ENCODE data around the gene LAMA1. TPM values are rescaled to one million over a fixed set of nuclear protein-coding genes. Genes with fewer than 3 reads are reported as not detected.

LAMA1 gene
- total RNA-seq (not detected), polyA plus RNA-seq (not detected)

DNA sequence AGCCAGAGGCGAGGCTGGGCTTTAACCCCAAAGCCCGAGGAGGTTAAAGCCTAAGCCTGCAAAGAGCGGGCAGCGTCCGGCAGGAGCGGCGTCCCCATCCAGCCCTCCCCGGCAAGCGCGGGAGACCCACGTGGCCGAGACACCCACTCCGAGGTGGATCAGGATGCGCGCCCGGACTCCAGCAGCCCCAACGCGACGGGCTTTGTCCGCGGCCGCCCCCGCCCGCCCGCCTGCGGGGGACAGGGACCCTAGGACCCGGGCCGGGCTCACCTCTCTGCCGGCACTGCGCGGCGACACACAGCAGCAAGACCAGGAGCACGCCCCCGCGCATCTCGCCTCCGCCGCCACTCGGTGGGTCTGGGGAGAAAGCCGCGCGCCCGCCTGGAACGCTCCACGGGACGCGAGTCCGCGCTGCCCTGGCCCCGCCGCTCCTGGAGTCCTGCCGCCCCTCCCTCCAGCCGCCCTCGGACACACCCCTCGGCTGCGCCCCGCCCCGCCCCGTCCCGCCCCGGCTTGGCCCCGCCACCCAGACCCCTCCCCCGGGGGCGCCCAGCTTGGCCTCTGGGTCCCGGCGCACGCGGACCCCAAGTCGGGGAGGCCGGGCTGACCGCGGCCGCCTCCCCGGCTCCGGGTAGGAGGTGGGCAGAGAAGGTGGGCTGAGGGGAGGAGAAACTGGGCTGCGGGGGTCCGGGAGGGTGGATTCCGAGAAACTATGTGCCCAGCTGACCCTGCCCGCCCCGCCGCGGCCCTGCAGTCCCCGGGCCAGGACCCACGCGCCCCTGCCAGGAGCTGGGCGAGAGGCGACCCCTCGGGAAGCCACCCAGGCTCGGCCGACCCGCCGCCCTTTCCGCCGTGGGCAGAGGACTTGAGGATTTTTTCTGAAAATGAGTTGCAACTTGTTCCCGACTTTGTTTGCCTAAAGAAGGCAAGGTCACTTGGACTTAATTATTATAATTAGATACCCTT, at the start of gene LAMA1:
LAMA1 (minus strand) TSS at position 408 of the 966 bp plus-strand sequence; CDS start at position 331, 77 bp downstream.
- no peak for DNase-seq
- ChIA-PET CTCF (no interaction called here), POLR2A (no interaction called here)
- H3K4me1 ChIP-seq (ENCODE audit: insufficient read depth, low read length), result no peaks in the 10 kb centered on the region
- Mint-ChIP-seq H3K4me3 (peak within 1 kb of the TSS in 2 of 7 donors; percentile 20 to 27), H3K27me3 (peaks cover 12 to 30% of the 10 kb centered on the region in 2 donors), H3K27ac (no peak within 1 kb of the TSS), H3K4me1 (peaks cover 0 to 5% (median 2%) of the 10 kb centered on the region in 3 donors), H3K36me3 (peaks cover 0 to 6% (median 3%) of the 10 kb centered on the region in 3 donors), H3K9me3 (peaks cover 8 to 19% (median 13%) of the 10 kb centered on the region in 5 donors)
- no peak within 1 kb of the TSS for H3K27ac ChIP-seq (ENCODE audit: low read depth, low read length)
- no peaks in the 10 kb centered on the region for H3K36me3 ChIP-seq (ENCODE audit: insufficient read depth, low read length)
- no peaks in the 10 kb centered on the region for H3K9me3 ChIP-seq (ENCODE audit: low read length)
- H3K27me3 ChIP-seq (ENCODE audit: insufficient read depth, low read length, poor library complexity, severe bottlenecking), result no peaks in the 10 kb centered on the region
- H3K4me3 ChIP-seq (ENCODE audit: low read length), result no peak within 1 kb of the TSS

DNA sequence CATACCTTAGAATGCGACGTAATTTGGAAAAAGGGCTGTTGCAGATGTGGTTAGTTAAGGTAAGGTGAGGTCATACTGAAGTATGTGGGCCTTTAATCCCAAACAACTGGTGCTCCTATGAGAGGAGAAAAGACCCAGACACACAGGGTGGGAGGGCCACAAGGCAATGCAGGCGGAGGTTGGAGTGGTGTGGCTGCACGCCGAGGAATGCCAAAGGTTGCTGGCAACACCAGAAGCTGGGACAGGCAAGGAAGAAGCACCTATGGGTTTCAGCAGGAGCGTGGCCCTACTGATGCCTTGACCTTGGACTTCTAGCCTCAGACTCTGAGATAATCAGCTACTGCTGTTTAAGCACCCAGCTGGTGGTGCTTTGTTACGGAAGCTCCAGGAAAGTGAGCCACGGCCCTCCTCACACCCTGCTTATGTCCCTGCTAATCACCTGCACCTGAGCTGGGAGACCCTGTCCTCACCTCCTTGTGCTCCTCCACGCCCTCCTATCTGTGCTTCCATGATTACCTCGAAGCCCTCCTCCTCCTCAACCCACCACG, 48.3 kb upstream of the LAMA1 start:
- DNase-seq, result no peak
- Histone ChIP-seq H3K4me3 (ENCODE audit: low read length) (no peak overlapping the region), H3K9me3 (ENCODE audit: low read length) (no peaks in the 10 kb centered on the region), H3K4me1 (ENCODE audit: insufficient read depth, low read length) (no peaks in the 10 kb centered on the region), H3K27ac (ENCODE audit: low read depth, low read length) (no peak overlapping the region), H3K27me3 (ENCODE audit: insufficient read depth, low read length, poor library complexity, severe bottlenecking) (no peaks in the 10 kb centered on the region), H3K36me3 (ENCODE audit: insufficient read depth, low read length) (no peaks in the 10 kb centered on the region)
- POLR2A ChIA-PET, result no interaction called here
- Mint-ChIP-seq H3K27ac (no peak overlapping the region), H3K4me3 (no peak overlapping the region), H3K27me3 (peaks cover 0 to 1% of the 10 kb centered on the region in 2 donors), H3K4me1 (no peaks in the 10 kb centered on the region), H3K9me3 (peaks cover 0 to 12% (median 3%) of the 10 kb centered on the region in 5 donors), H3K36me3 (no peaks in the 10 kb centered on the region)
- CTCF ChIA-PET, result no interaction called here

- H3K27me3 ChIP-seq (ENCODE audit: insufficient read depth, low read length, poor library complexity, severe bottlenecking), result no peaks in the 10 kb centered on the region
- Mint-ChIP-seq H3K27me3 (peaks cover 0 to 1% of the 10 kb centered on the region in 2 donors), H3K36me3 (no peaks in the 10 kb centered on the region), H3K4me1 (no peaks in the 10 kb centered on the region), H3K27ac (no peak overlapping the region), H3K9me3 (peaks cover 0 to 12% (median 3%) of the 10 kb centered on the region in 5 donors), H3K4me3 (no peak overlapping the region)
- no peak for DNase-seq
- no peak overlapping the region for H3K4me3 ChIP-seq (ENCODE audit: low read length)
- ChIA-PET CTCF (no interaction called here), POLR2A (no interaction called here)
- H3K27ac ChIP-seq (ENCODE audit: low read depth, low read length), result no peak overlapping the region
- no peaks in the 10 kb centered on the region for H3K36me3 ChIP-seq (ENCODE audit: insufficient read depth, low read length)
- no peaks in the 10 kb centered on the region for H3K9me3 ChIP-seq (ENCODE audit: low read length)
- H3K4me1 ChIP-seq (ENCODE audit: insufficient read depth, low read length), result no peaks in the 10 kb centered on the region
These were observed 46.9 kb upstream of the LAMA1 start for GRCh38 chr18:7164323-7165004.

DNA sequence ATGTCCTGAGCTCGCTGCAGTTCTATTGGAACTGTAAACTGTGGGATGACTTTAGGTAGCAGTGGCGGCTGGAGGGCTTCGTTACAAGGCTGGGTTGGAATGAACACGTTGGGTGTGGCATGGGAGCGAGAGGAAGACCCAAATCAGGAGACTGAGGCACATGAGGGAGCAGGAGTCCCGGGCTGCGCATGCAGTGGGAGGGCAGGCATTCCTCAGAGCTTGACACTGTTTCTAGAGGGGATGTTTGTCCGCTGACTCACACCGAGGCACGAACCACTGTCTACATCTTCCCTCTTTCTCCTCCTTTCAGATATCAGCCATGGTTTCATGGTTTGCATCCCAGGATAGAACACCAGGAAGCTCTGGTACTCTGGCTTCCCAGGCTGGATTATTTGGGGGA, 40.6 kb upstream of the LAMA1 start:
- POLR2A ChIA-PET, result no interaction called here

GRCh38 chr18:7157760-7158159, 40.2 kb upstream of the LAMA1 start:
- H3K4me1 Mint-ChIP-seq, result no peaks in the 10 kb centered on the region
- H3K4me1 ChIP-seq (ENCODE audit: insufficient read depth, low read length), result no peaks in the 10 kb centered on the region
- H3K4me3 Mint-ChIP-seq, result no peak overlapping the region
- H3K36me3 Mint-ChIP-seq, result no peaks in the 10 kb centered on the region
- no peaks in the 10 kb centered on the region for H3K27me3 ChIP-seq (ENCODE audit: insufficient read depth, low read length, poor library complexity, severe bottlenecking)
- H3K27ac Mint-ChIP-seq, result no peak overlapping the region
- H3K27me3 Mint-ChIP-seq, result no peaks in the 10 kb centered on the region
- H3K9me3 Mint-ChIP-seq, result peaks cover 0 to 10% (median 9%) of the 10 kb centered on the region in 5 donors
- POLR2A ChIA-PET, result no interaction called here
- no peak overlapping the region for H3K27ac ChIP-seq (ENCODE audit: low read depth, low read length)
- H3K36me3 ChIP-seq (ENCODE audit: insufficient read depth, low read length), result no peaks in the 10 kb centered on the region
- no peak for DNase-seq
- H3K4me3 ChIP-seq (ENCODE audit: low read length), result no peak overlapping the region
- H3K9me3 ChIP-seq (ENCODE audit: low read length), result no peaks in the 10 kb centered on the region
- CTCF ChIA-PET, result no interaction called here

More for the DNA sequence above, 40.6 kb upstream of the LAMA1 start:
- no peak for DNase-seq
- peaks cover 0 to 10% (median 9%) of the 10 kb centered on the region in 5 donors for H3K9me3 Mint-ChIP-seq
- no peaks in the 10 kb centered on the region for H3K27me3 Mint-ChIP-seq
- Histone ChIP-seq H3K4me1 (ENCODE audit: insufficient read depth, low read length) (no peaks in the 10 kb centered on the region), H3K9me3 (ENCODE audit: low read length) (no peaks in the 10 kb centered on the region), H3K36me3 (ENCODE audit: insufficient read depth, low read length) (no peaks in the 10 kb centered on the region), H3K4me3 (ENCODE audit: low read length) (no peak overlapping the region), H3K27ac (ENCODE audit: low read depth, low read length) (no peak overlapping the region), H3K27me3 (ENCODE audit: insufficient read depth, low read length, poor library complexity, severe bottlenecking) (no peaks in the 10 kb centered on the region)
- CTCF ChIA-PET, result no interaction called here
- no peaks in the 10 kb centered on the region for H3K36me3 Mint-ChIP-seq
- no peaks in the 10 kb centered on the region for H3K4me1 Mint-ChIP-seq
- no peak overlapping the region for H3K4me3 Mint-ChIP-seq
- H3K27ac Mint-ChIP-seq, result no peak overlapping the region

- Histone ChIP-seq H3K27me3 (ENCODE audit: insufficient read depth, low read length, poor library complexity, severe bottlenecking) (no peaks in the 10 kb centered on the region), H3K9me3 (ENCODE audit: low read length) (no peaks in the 10 kb centered on the region), H3K4me1 (ENCODE audit: insufficient read depth, low read length) (no peaks in the 10 kb centered on the region), H3K36me3 (ENCODE audit: insufficient read depth, low read length) (no peaks in the 10 kb centered on the region), H3K27ac (ENCODE audit: low read depth, low read length) (no peak overlapping the region), H3K4me3 (ENCODE audit: low read length) (no peak overlapping the region)
- H3K4me1 Mint-ChIP-seq, result no peaks in the 10 kb centered on the region
- ChIA-PET CTCF (no interaction called here), POLR2A (no interaction called here)
- no peak for DNase-seq
- H3K36me3 Mint-ChIP-seq, result no peaks in the 10 kb centered on the region
- H3K27me3 Mint-ChIP-seq, result no peaks in the 10 kb centered on the region
- no peak overlapping the region for H3K27ac Mint-ChIP-seq
- peaks cover 0 to 18% (median 7%) of the 10 kb centered on the region in 5 donors for H3K9me3 Mint-ChIP-seq
- H3K4me3 Mint-ChIP-seq, result no peak overlapping the region
These were observed 38.3 kb upstream of the LAMA1 start for GRCh38 chr18:7155887-7156286.

DNA sequence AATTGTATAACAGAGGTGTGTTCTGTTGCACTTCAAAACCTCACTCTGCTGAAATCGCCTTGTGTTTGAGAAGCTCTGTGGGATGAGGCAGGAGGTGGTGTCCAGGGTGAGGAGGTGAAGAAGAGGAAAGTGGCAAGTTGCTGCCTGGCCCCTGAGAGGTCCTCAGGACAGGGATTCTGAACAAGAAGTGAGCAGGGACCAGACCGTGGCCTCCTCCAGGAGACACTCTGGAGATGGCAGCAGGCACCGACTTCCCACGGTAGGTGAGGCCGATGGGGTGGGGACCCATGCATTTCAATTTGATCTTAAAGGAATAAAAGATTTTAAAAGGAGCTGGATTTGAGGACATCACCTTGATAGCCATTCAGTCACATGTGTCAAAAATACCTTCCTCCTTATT, 37.5 kb upstream of the LAMA1 start:
- no peaks in the 10 kb centered on the region for H3K36me3 ChIP-seq (ENCODE audit: insufficient read depth, low read length)
- no peak overlapping the region for H3K27ac ChIP-seq (ENCODE audit: low read depth, low read length)
- no peaks in the 10 kb centered on the region for H3K27me3 ChIP-seq (ENCODE audit: insufficient read depth, low read length, poor library complexity, severe bottlenecking)
- H3K4me3 ChIP-seq (ENCODE audit: low read length), result no peak overlapping the region
- no peaks in the 10 kb centered on the region for H3K9me3 ChIP-seq (ENCODE audit: low read length)
- DNase-seq, result no peak
- H3K4me1 Mint-ChIP-seq, result no peaks in the 10 kb centered on the region
- H3K4me1 ChIP-seq (ENCODE audit: insufficient read depth, low read length), result no peaks in the 10 kb centered on the region
- peaks cover 0 to 18% (median 9%) of the 10 kb centered on the region in 5 donors for H3K9me3 Mint-ChIP-seq
- POLR2A ChIA-PET, result no interaction called here
- H3K27me3 Mint-ChIP-seq, result no peaks in the 10 kb centered on the region
- no peak overlapping the region for H3K4me3 Mint-ChIP-seq
- CTCF ChIA-PET, result no interaction called here
- no peaks in the 10 kb centered on the region for H3K36me3 Mint-ChIP-seq
- no peak overlapping the region for H3K27ac Mint-ChIP-seq

DNA sequence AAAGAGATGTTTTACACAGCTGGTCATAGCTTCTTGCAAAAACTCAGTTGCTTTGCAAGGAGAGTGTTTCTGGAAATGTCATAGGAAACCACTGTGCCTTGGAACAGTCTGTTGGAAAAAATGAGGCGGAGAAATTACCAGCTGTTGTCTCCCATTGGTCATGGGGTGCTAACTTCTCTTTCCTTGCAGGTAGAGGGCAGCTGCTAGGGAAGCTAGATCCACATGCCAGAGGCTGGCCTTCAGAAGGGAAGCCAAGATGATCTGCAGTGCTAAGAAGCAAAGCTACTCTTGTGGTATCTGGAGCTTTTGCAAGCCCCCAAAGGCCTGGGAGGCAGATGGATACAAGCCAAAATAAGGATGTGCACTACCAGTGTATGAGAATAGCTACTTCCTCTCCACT, 34.8 kb upstream of the LAMA1 start:
- Mint-ChIP-seq H3K9me3 (peaks cover 0 to 23% (median 12%) of the 10 kb centered on the region in 5 donors), H3K36me3 (no peaks in the 10 kb centered on the region), H3K27me3 (no peaks in the 10 kb centered on the region), H3K4me1 (no peaks in the 10 kb centered on the region), H3K4me3 (no peak overlapping the region), H3K27ac (no peak overlapping the region)
- DNase-seq, result no peak
- H3K4me3 ChIP-seq (ENCODE audit: low read length), result no peak overlapping the region
- no peaks in the 10 kb centered on the region for H3K27me3 ChIP-seq (ENCODE audit: insufficient read depth, low read length, poor library complexity, severe bottlenecking)
- POLR2A ChIA-PET, result no interaction called here
- H3K27ac ChIP-seq (ENCODE audit: low read depth, low read length), result no peak overlapping the region
- CTCF ChIA-PET, result no interaction called here
- no peaks in the 10 kb centered on the region for H3K36me3 ChIP-seq (ENCODE audit: insufficient read depth, low read length)
- no peaks in the 10 kb centered on the region for H3K4me1 ChIP-seq (ENCODE audit: insufficient read depth, low read length)
- no peaks in the 10 kb centered on the region for H3K9me3 ChIP-seq (ENCODE audit: low read length)

Data from CD8-positive, alpha-beta memory T cell (primary cell).